WTC11 (cell line): ENCODE measurements around the gene BSX. TPM values are rescaled to one million over a fixed set of nuclear protein-coding genes. Genes with fewer than 3 reads are reported as not detected.

Experiments used
- ATAC-seq: fragments of 200-7000 bp; cut with Tn5 transposase; 2 replicates; pipeline ENCODE4 v1.10.0; 2021; ENCODE audit warnings: mild to moderate bottlenecking, moderate library complexity
- CTCF ChIA-PET: fragments of 300-600 bp; sonication (Branson Sonifier 250); formaldehyde crosslinking; loops from one replicate; lab custom pipeline; 2021; ENCODE audit warnings: antibody characterized with exemption; lab: Charles Lee
- POLR2A ChIA-PET: fragments of 350-600 bp; sonication (Branson Sonifier 250); formaldehyde crosslinking; loops from one replicate; lab custom pipeline; 2021; ENCODE audit warnings: antibody characterized with exemption; lab: Charles Lee
- DNase-seq: peaks from one replicate; pipeline ENCODE4 v3.0.0; 2021; ENCODE audit warnings: low spot score
- H3K27ac Mint-ChIP-seq: 2 replicates; pipeline ENCODE4 v1.8.0; 2021; ENCODE audit warnings: mixed read lengths
- H3K27me3 Mint-ChIP-seq: 2 replicates; pipeline ENCODE4 v1.8.0; 2021; ENCODE audit warnings: low read depth, mild to moderate bottlenecking, moderate library complexity, mixed read lengths
- H3K36me3 Mint-ChIP-seq: 2 replicates; pipeline ENCODE4 v1.8.0; 2021; ENCODE audit warnings: mixed read lengths
- H3K4me1 Mint-ChIP-seq: 2 replicates; pipeline ENCODE4 v1.8.0; 2022; ENCODE audit warnings: mixed read lengths
- H3K4me3 Mint-ChIP-seq: 2 replicates; pipeline ENCODE4 v1.8.0; 2021; ENCODE audit warnings: mild to moderate bottlenecking, moderate library complexity, mixed read lengths
- H3K9me3 Mint-ChIP-seq: 2 replicates; pipeline ENCODE4 v1.8.0; 2021; ENCODE audit warnings: mixed read lengths
- ATF1 ChIP-seq: sonication (generic); formaldehyde crosslinking; IDR thresholded peaks from 2 replicates; pipeline ENCODE4 v1.8.1; 2023; ENCODE audit warnings: mild to moderate bottlenecking, moderate library complexity, missing genetic modification reagents
- CREM ChIP-seq: sonication (generic); formaldehyde crosslinking; IDR thresholded peaks from 2 replicates; pipeline ENCODE4 v1.8.1; 2022; ENCODE audit warnings: mild to moderate bottlenecking, missing genetic modification reagents, moderate library complexity
- ESRRA ChIP-seq: sonication (generic); formaldehyde crosslinking; IDR thresholded peaks from 2 replicates; pipeline ENCODE4 v1.8.1; 2022; ENCODE audit warnings: mild to moderate bottlenecking, missing genetic modification reagents, borderline replicate concordance
- GTF2I ChIP-seq: fragments of 250-450 bp; sonication (Bioruptor Pico); conservative IDR thresholded peaks from 2 replicates; pipeline ENCODE4 v1.4.0; 2021; ENCODE audit warnings: mild to moderate bottlenecking
- JAZF1 ChIP-seq: fragments of 250-450 bp; sonication (Bioruptor Pico); IDR thresholded peaks from 2 replicates; pipeline ENCODE4 v1.9.0; 2021; ENCODE audit warnings: moderate library complexity, mild to moderate bottlenecking, inconsistent platforms
- JUN ChIP-seq: sonication (generic); formaldehyde crosslinking; IDR thresholded peaks from 2 replicates; pipeline ENCODE4 v1.8.0; 2023; ENCODE audit warnings: mild to moderate bottlenecking, missing genetic modification reagents
- SMAD4 ChIP-seq: sonication (generic); formaldehyde crosslinking; IDR thresholded peaks from 2 replicates; pipeline ENCODE4 v1.8.0; 2022; ENCODE audit warnings: mild to moderate bottlenecking, missing genetic modification reagents
- ZBTB21 ChIP-seq: sonication (generic); formaldehyde crosslinking; IDR thresholded peaks from 2 replicates; pipeline ENCODE4 v1.8.1; 2023; ENCODE audit warnings: mild to moderate bottlenecking, missing genetic modification reagents, borderline replicate concordance
- ZNF121 ChIP-seq: sonication (generic); formaldehyde crosslinking; IDR thresholded peaks from 2 replicates; pipeline ENCODE4 v1.8.0; 2023; ENCODE audit warnings: missing genetic modification reagents
- ZNF219 ChIP-seq: sonication (generic); formaldehyde crosslinking; IDR thresholded peaks from 2 replicates; pipeline ENCODE4 v1.8.0; 2023; ENCODE audit warnings: missing genetic modification reagents, mild to moderate bottlenecking, borderline replicate concordance
- ZNF263 ChIP-seq: sonication (generic); formaldehyde crosslinking; IDR thresholded peaks from 2 replicates; pipeline ENCODE4 v1.8.1; 2022; ENCODE audit warnings: low read depth, mild to moderate bottlenecking, moderate library complexity, missing genetic modification reagents
- ZNF423 ChIP-seq: fragments of 250-450 bp; sonication (Bioruptor Pico); IDR thresholded peaks from 2 replicates; pipeline ENCODE4 v2.1.2; 2022; ENCODE audit warnings: mild to moderate bottlenecking, moderate library complexity
- ZNF671 ChIP-seq: fragments of 250-450 bp; sonication (Bioruptor Pico); IDR thresholded peaks from 2 replicates; pipeline ENCODE4 v1.8.0; 2021; ENCODE audit warnings: mild to moderate bottlenecking
- total RNA-seq: library from RNA; stranded (reverse); gene quantifications from 3 replicates; pipeline ENCODE4 v1.2.3, GENCODE V29; 2021
- TF ChIP-seq, protein P1 (sequence below): sonication (generic); formaldehyde crosslinking; IDR thresholded peaks from 2 replicates; pipeline ENCODE4 v1.8.1; 2022; ENCODE audit warnings: missing genetic modification reagents, borderline replicate concordance
- TF ChIP-seq, protein P2 (sequence below): sonication (generic); formaldehyde crosslinking; conservative IDR thresholded peaks from 2 replicates; pipeline ENCODE4 v1.8.1; 2022; ENCODE audit warnings: mild to moderate bottlenecking, missing genetic modification reagents
- TF ChIP-seq, protein P3 (sequence below): fragments of 250-450 bp; sonication (Bioruptor Pico); IDR thresholded peaks from 2 replicates; pipeline ENCODE4 v1.9.0; 2021; ENCODE audit warnings: mild to moderate bottlenecking
- TF ChIP-seq, protein P4 (sequence below): sonication (generic); formaldehyde crosslinking; IDR thresholded peaks from 2 replicates; pipeline ENCODE4 v1.8.0; 2022; ENCODE audit warnings: mild to moderate bottlenecking, missing genetic modification reagents

The BSX gene
- total RNA-seq, 1 experiment from 2014 or later = not detected

DNA sequence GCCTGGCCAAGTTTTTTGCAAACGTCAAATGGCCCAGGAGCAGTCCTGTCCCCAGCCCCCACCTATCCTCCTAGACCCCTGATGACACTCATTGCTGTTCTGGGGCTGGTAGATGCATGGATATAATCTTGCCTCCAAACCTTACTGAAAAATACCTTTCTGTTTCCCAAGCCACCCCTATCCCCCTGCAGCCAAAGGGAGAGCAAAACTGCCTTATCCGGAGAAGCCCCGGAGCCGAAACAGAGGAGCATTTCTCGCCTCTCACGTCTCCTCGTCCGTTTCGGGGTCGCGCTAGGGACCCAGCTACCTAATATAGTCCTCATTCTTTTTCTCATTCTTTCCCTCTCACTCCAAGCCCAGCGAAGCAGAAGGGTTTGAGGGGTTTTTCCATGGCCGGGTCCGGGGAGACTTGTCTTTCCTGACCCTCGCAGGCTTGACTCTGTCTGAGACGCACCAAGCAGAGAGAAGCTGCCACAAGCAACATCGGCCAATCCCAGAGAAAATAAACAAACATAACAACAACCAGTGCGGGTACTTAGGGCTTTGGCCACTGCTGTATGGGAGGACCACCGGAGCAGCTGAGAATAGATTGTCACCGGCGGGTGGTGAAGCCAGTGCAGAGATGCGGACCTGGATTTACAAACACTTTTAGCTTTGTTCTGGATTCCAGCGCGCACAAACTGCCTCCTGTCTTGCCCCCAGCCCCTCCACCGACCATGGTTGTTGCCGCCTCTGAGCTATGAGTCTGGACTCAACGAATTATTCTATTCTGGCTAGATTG lies 1.6 kb downstream of the BSX start:
- POLR2A ChIA-PET = no interaction called here

DNA sequence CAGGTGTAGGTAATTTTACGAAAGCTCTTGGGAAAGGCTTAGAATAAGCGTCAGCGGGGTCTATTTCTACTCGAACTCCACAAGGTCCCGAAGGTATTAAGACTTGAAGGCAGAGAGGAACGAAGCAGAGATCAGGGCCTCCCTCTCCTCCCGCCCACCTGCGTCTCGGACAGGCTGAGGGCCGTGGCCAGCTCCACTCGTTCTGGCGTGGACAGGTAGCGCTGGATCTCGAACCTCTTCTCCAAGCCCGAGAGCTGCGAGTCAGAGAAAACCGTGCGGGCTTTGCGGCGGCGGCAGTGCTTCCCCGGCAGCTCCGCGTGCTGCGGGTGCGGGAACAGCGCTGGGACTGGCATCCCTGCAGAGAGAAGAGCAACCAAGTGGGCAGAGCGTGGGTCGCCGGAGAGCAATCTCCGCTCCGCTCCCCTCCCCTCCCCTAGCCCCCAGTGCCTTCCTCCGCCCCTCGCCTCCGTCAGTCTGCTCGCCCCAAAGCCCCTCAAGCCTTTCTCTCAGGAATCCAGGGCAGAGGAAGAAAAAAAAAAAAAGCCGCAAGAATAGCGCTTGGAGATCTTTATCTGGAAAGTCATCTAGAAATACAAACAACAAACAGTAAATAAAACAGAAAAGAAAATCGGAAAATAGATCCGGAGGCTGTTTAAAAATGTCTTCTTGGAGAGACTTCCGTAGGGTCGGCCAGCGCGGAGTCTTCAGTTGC lies 2.4 kb downstream of the BSX start:
- ChIA-PET POLR2A (interaction anchor here (0.7 kb wide), 1 partner anchor 577 kb away, joined by 3 read pairs; no protein-coding TSS in a partner anchor), CTCF (interaction anchor here (0.7 to 0.8 kb wide), 2 partner anchors 42 to 126 kb away, joined by 4 to 6 read pairs; no protein-coding TSS in a partner anchor)
- ATAC-seq (no peak), DNase-seq (peak; percentile 38)
- H3K36me3 Mint-ChIP-seq = peaks cover 5% of the 10 kb centered on the region
- TF ChIP-seq JUN (CRISPR knock-in tag) (no peak), ZNF121 (CRISPR knock-in tag) (no peak), CREM (CRISPR knock-in tag) (no peak), JAZF1 (CRISPR knock-in tag) (no peak), ZNF423 (no peak), ZNF671 (CRISPR knock-in tag) (no peak)
- TF ChIP-seq, protein P1, sequence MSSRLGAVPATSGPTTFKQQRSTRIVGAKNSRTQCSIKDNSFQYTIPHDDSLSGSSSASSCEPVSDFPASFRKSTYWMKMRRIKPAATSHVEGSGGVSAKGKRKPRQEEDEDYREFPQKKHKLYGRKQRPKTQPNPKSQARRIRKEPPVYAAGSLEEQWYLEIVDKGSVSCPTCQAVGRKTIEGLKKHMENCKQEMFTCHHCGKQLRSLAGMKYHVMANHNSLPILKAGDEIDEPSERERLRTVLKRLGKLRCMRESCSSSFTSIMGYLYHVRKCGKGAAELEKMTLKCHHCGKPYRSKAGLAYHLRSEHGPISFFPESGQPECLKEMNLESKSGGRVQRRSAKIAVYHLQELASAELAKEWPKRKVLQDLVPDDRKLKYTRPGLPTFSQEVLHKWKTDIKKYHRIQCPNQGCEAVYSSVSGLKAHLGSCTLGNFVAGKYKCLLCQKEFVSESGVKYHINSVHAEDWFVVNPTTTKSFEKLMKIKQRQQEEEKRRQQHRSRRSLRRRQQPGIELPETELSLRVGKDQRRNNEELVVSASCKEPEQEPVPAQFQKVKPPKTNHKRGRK (CRISPR knock-in tag) = no peak
- TF ChIP-seq, protein P2, sequence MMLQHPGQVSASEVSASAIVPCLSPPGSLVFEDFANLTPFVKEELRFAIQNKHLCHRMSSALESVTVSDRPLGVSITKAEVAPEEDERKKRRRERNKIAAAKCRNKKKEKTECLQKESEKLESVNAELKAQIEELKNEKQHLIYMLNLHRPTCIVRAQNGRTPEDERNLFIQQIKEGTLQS (CRISPR knock-in tag) = no peak
- TF ChIP-seq, protein P3, sequence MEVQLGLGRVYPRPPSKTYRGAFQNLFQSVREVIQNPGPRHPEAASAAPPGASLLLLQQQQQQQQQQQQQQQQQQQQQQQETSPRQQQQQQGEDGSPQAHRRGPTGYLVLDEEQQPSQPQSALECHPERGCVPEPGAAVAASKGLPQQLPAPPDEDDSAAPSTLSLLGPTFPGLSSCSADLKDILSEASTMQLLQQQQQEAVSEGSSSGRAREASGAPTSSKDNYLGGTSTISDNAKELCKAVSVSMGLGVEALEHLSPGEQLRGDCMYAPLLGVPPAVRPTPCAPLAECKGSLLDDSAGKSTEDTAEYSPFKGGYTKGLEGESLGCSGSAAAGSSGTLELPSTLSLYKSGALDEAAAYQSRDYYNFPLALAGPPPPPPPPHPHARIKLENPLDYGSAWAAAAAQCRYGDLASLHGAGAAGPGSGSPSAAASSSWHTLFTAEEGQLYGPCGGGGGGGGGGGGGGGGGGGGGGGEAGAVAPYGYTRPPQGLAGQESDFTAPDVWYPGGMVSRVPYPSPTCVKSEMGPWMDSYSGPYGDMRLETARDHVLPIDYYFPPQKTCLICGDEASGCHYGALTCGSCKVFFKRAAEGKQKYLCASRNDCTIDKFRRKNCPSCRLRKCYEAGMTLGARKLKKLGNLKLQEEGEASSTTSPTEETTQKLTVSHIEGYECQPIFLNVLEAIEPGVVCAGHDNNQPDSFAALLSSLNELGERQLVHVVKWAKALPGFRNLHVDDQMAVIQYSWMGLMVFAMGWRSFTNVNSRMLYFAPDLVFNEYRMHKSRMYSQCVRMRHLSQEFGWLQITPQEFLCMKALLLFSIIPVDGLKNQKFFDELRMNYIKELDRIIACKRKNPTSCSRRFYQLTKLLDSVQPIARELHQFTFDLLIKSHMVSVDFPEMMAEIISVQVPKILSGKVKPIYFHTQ (CRISPR knock-in tag) = no peak
- peaks cover 100% of the 10 kb centered on the region for H3K27me3 Mint-ChIP-seq
- H3K27ac Mint-ChIP-seq = no peak overlapping the region
- peak overlapping the region; percentile 70 for H3K4me3 Mint-ChIP-seq
- H3K9me3 Mint-ChIP-seq = no peaks in the 10 kb centered on the region
- peaks cover 57% of the 10 kb centered on the region for H3K4me1 Mint-ChIP-seq

More for the DNA sequence above, 1.6 kb downstream of the BSX start:
- Mint-ChIP-seq H3K4me3 (peak overlapping the region; percentile 70), H3K27ac (no peak overlapping the region), H3K9me3 (no peaks in the 10 kb centered on the region), H3K27me3 (peaks cover 100% of the 10 kb centered on the region), H3K4me1 (peaks cover 57% of the 10 kb centered on the region), H3K36me3 (peaks cover 5% of the 10 kb centered on the region)
- no peak for ATAC-seq
- TF ChIP-seq GTF2I (CRISPR knock-in tag) (no peak), ESRRA (CRISPR knock-in tag) (no peak)
- DNase-seq = peak; percentile 26
- CTCF ChIA-PET = no interaction called here

DNA sequence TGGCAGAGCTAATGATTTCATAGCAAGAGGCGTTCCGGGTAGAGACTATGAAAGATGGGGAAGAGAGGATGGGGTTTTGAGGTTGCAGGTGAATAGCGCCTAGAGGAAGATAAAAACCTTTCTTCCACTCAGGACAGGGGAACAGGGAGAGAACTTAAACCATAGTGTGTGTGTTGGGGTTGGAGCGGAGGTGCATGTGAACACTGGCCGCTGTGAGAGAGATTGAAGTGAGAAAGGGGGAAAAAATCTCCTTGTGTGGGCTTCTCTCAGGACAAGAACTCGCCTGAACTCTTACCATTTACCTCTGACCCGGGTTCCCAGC lies 3.4 kb downstream of the BSX start:
- H3K4me1 Mint-ChIP-seq = peaks cover 53% of the 10 kb centered on the region
- H3K4me3 Mint-ChIP-seq = peak overlapping the region; percentile 87
- ChIA-PET POLR2A (no interaction called here), CTCF (no interaction called here)
- no peaks in the 10 kb centered on the region for H3K9me3 Mint-ChIP-seq
- DNase-seq (no peak), ATAC-seq (no peak)
- no peak for TF ChIP-seq ZBTB21 (CRISPR knock-in tag)
- no peak for TF ChIP-seq CREM (CRISPR knock-in tag)
- no peak for TF ChIP-seq ZNF263
- no peak for TF ChIP-seq ZNF219 (CRISPR knock-in tag)
- TF ChIP-seq, protein P4, sequence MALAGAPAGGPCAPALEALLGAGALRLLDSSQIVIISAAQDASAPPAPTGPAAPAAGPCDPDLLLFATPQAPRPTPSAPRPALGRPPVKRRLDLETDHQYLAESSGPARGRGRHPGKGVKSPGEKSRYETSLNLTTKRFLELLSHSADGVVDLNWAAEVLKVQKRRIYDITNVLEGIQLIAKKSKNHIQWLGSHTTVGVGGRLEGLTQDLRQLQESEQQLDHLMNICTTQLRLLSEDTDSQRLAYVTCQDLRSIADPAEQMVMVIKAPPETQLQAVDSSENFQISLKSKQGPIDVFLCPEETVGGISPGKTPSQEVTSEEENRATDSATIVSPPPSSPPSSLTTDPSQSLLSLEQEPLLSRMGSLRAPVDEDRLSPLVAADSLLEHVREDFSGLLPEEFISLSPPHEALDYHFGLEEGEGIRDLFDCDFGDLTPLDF (CRISPR knock-in tag) = no peak
- TF ChIP-seq ATF1 = no peak
- no peak for TF ChIP-seq SMAD4 (CRISPR knock-in tag)
- H3K36me3 Mint-ChIP-seq = peaks cover 5% of the 10 kb centered on the region
- peaks cover 100% of the 10 kb centered on the region for H3K27me3 Mint-ChIP-seq
- no peak overlapping the region for H3K27ac Mint-ChIP-seq
